Measurements from ENCODE around the gene DCTN1.
"Not testable (repeated sequence)": the region's sequence is repeated elsewhere in the genome, so short reads cannot be mapped to it uniquely, and the experiment has no call there.

The DCTN1 gene

GRCh38 chr2:74369976-74370375 is 10.1 kb downstream of the DCTN1 start:
- DNase-seq (ENCODE audit: low read depth), result no peak

DNA sequence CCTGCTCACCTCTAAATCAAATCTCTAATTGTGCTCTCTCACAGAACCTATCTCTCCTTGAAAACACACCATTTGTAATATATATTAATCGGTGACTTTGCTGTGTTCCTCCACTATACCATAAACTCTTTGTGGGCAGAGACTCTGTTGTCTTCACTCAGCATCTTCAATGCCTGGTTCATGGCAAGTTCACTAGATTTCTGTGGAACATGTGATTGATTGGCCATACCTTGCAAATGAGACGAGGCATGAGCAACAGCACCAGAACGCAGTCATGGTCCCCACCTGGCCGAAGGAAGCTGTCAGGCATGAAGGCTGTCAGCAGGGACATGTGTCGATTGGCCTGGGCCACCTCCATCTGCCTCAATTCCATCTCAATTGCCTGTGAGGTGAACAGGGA is 11.6 kb downstream of the DCTN1 start:
- DNase-seq (ENCODE audit: low read depth), result no peak

DNA sequence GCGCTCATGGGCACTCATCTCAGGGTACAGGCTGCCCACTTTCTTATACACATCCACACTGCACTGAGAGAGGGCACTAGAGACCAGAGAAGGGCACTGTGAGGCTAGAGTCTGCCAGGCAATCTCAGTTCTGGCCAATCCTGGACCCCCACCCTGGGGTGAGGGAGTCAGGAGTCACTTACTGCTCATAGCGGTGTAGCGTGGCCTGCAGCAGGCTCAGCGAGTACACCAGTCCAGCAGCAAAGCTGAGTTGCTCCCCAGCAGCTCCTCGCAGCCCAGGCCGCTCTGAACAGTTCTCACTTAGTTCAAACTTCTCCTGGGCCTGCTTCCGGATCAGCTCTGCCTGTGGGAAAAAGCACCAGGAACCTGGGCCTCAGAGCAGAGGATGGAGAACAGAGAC is 12.3 kb downstream of the DCTN1 start:
- no peak for DNase-seq (ENCODE audit: low read depth)

- DNase-seq (ENCODE audit: low read depth), result no peak
Observed at GRCh38 chr2:74366036-74366435, 14.1 kb downstream of the DCTN1 start.

DNA sequence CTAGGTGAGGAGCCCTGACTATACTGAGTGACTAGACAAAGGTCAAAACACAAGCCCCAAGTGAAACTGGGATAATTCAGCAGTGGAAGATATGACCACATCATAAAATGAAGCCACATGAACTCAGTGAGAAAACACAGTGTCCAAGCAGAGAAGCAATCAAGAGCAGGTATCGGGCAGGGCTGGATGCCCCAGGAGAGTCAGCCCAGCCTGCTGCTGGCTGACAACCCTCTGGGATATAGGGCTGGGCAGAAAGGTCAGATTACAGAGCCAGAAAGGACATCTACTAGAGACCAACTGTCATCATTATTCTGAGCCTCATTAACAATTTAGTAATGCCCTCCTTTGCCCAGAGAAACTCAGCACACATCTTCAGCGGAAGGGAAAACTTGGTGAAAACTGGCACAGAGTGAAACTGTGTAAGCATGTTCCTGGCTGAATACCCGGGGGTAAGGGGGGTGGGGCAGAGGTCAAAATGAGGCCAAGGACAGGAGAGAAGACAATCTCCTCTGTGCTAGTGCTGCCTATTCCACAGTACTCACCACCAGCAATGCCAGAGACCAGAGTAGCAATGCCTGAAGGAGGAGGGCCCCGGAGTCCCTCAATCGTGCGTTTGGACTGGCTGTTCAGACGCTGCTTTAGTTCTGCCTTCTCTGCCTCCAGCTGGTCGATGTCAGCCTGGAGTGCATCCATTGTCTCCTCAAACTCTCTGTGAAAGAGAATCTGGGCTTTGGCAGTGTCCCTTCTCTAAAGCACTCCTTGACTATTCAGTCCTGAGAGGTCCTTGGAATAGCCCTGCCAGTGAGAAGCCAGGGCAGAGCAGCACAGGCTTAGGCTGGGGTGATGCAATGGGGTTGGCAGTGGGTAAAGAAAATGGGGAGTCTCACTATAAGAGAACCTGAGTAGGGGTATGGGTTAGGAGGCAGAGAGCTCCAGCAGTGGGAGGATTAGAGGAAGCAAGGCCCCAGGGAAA is 15.3 kb downstream of the DCTN1 start:
- no peak for DNase-seq (ENCODE audit: low read depth)

DNA sequence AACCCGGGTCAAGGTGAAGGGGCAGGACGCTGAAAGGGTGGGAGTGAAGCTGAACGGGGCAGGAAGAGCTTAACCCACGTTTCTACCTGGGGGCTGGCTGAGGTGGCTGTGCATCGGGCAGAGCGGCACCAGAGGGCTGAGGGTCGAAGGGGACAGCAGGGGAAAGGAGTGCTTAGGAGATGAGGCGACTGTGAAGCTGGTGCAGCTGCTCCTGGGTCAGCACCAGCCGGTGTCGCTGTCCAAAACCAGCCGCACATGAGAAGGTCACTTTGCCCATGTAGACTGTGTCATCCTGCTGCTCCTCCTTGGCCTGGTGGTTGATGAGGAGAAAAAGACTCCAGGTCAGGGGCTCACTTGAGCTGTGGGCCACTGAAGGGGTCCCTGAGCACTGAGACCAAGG is 18.8 kb downstream of the DCTN1 start:
- DNase-seq (ENCODE audit: low read depth), result no peak

DNA sequence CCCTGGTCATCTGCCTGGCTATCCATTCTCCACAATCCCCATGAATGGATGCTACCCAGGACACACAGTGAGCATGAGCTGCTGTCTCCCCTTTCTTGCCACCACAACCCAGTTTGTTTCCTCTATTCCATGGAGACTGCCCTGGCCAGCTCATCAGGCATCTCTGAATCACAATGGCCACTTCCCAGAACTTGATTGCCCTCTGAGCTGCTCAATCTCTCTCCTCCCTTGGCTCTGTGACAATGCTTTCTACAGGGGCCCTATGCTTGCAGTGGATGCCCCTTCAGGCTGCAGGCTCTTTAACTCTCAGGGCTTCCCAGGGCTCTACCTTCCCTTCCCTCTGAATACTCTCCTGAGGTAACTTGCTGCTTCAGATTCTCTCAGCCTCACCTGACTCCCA is 22.5 kb downstream of the DCTN1 start:
- DNase-seq (ENCODE audit: low read depth), result no peak

- DNase-seq (ENCODE audit: low read depth), result no peak
Observed at GRCh38 chr2:74349889-74350288, 30.2 kb downstream of the DCTN1 start.

- DNase-seq (ENCODE audit: low read depth), result no peak
Observed at GRCh38 chr2:74347742-74348141, 32.4 kb downstream of the DCTN1 start.

- no peak for DNase-seq (ENCODE audit: low read depth)
Observed at GRCh38 chr2:74347303-74347702, 32.8 kb downstream of the DCTN1 start.

GRCh38 chr2:74345272-74345943 is 34.7 kb downstream of the DCTN1 start:
- DNase-seq (ENCODE audit: low read depth), result no peak

DNA sequence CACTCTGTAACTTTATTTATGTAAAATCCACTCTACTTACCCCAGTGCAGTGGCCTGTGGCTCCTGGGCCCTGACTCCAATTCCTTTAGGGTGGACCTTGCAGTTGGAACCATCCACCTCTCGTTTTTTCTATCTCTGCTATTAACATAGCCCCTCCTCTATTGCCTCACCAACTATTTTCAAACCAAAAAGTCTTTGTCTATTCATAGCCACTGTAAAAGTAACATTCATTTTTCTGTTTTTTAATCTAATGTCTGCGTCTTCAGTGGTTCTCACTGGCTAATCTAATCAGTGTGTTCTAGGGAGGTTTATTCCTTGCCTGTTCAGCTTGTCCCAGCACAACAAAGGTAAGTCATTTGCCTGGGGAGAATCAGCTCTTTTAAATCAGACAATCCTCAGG is 36.8 kb downstream of the DCTN1 start, which contains the start of gene SLC4A5:
Gene SLC4A5 (minus strand): TSS at position 101 of the 400 bp plus-strand sequence. CDS start 28,393 bp downstream, outside the sequence.
- DNase-seq (ENCODE audit: low read depth), result no peak

DNA sequence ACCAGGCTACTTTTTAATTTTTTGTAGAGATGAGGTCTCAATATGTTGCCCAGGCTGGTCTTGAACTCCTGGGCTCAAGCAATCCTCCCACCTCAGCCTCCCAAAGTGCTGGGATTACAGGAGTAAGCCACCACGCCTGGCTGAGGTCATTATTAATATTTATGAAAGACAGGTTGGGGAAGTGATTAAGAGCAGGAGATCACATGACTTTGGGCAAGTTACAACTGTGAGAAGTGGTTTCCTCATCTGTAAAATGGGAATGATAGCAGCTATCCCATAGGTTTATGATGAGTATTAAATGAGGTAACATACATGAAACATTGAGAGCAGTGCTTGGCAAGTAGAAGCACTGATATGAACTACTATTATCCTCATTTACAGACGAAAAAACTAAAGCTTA is 43.9 kb downstream of the DCTN1 start:
- DNase-seq (ENCODE audit: low read depth), result not testable (repeated sequence)

- peak; percentile 66 for DNase-seq (ENCODE audit: low read depth)
Observed at GRCh38 chr2:74334931-74335333, 45.2 kb downstream of the DCTN1 start.

DNA sequence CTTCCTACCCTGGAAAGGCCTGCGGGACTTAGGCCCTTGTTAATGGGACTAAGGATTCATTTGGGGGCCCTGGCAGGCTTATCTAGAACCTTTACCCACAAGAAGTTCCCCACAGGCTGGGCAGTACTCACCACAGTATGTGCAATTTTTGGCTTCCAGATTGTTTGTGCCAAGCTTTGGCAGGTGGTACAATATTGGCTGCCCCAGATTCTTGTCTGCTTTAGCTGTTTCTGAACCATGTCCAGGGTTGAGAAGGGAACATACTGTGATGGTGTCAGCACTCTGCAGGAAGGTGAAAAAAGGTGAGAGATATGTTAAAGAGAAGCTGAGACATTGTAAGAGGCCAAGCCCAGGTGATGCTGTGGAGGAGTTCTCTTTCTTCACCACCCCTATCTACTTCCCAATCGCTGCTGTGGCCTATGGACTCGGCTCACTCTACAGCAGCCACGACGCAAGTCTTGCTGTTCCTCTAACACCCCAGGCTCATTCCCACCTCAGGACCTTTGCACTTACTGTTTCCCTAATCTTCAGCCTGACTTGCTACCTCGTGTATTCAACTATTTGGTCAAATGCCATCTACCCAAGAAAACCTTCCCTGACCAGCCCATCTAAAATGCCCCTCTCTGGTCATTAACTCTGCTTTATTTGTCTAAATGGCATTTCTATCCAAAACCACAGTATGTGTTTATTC is 46.1 kb downstream of the DCTN1 start:
- DNase-seq (ENCODE audit: low read depth), result no peak

- DNase-seq (ENCODE audit: low read depth), result no peak
Observed at GRCh38 chr2:74333175-74333574, 46.9 kb downstream of the DCTN1 start.

DNA sequence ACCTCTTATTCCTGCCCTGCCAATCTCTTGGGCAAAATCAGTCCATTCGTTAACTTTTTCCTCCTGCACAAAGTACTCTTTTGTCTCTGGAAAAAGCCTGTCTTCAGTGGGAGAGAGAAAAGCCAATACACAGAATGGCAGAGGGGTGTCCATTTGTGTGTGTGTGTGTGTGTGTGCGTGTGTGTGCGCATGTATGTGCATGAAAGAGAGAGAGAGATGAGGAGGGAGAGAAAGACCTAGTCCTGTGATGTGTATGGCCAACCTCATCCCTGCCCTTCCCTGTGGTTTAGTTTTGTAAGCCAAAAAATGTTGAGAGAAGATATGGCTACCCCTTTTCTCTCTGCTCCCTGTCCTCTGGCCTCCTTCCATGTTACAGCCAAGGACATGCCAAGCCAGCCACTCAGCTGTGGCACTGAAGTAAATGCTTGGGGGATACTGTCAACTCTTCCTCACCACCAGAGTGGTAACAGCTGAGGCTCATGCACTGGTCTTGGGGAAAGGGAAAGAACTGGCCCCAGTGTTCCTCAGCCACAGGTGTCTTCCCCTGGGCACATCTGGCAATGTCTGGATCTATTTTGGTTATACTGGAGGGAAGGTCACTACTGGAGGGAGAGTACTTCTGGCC is 47.4 kb downstream of the DCTN1 start:
- DNase-seq (ENCODE audit: low read depth), result no peak

DNA sequence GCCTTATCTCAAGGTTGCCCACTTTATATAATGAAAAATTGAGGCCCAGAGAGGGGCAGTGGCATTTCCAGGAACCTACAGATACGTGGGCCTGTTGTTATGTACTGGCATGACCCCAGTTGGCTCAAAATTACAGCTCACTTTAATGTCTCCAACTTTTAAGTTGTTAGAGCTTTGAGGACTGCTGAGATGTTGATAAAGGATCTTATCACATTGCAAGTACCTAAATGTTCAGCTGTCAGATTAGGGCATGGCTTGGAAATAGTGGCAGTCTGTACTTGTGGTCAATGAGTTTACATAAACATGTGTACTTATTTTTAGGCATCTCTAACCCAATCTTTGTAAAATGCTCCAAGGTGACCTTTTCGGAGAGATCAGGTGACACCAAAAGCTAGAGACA is 51.5 kb downstream of the DCTN1 start:
- DNase-seq (ENCODE audit: low read depth), result no peak

- DNase-seq (ENCODE audit: low read depth), result no peak
Observed at GRCh38 chr2:74328074-74328473, 52.0 kb downstream of the DCTN1 start.

- no peak for DNase-seq (ENCODE audit: low read depth)
Observed at GRCh38 chr2:74327627-74328026, 52.5 kb downstream of the DCTN1 start.

DNA sequence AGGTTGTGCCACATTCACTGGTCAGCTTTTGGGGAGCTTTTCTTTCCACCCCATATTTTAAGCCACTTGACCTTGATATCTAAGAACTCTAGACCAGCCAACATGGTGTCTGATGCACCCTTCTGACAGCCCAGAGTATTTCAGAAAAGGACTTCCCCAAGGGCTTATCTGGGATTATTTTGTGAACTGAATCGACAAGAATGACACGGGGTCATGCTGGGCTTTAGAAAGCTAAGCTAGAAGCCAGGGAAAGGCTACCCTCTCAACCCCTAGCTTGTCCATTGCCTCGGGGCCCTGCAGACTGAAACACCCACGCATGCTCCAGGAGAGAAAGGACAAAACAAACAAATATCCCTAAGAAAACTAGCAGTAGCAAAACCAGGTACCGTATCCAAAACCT is 52.9 kb downstream of the DCTN1 start:
- DNase-seq (ENCODE audit: low read depth), result no peak

GRCh38 chr2:74325815-74326214 is 54.3 kb downstream of the DCTN1 start:
- DNase-seq (ENCODE audit: low read depth), result no peak
